ENCODE data around the gene ZNF284.

- TF ChIP-seq CTCF (IDR thresholded peaks at IDR 0.05; ENCODE audit: low read depth, low read length) (no peak), POLR2A (IDR thresholded peaks at IDR 0.05; ENCODE audit: extremely low read depth, insufficient read length) (no peak), MYC (IDR thresholded peaks at IDR 0.05; ENCODE audit: low read depth, low read length) (no peak)
Observed at GRCh38 chr19:44092108-44092507, 20.1 kb downstream of the ZNF284 start.

Data from NB4 (cell line).